GM19438 (cell line): ENCODE data around the gene MYH3.
"Not testable (repeated sequence)": the region's sequence is repeated elsewhere in the genome, so short reads cannot be mapped to it uniquely, and the experiment has no call there.

Source experiments
- ATAC-seq: cut with Tn5 transposase; IDR thresholded peaks from one replicate; pipeline ENCODE4 v1.9.1; 2021; ENCODE audit warnings: low read depth; ENCODE audit not compliant: unreplicated experiment

Gene MYH3

GRCh38 chr17:10657148-10657547 lies at the start of gene MYH3:
TSS of gene MYH3 (minus strand) at chr17:10657309. CDS start at chr17:10655064, 2,245 bp downstream.
- ATAC-seq, result no peak

GRCh38 chr17:10705727-10706126 lies 48.6 kb upstream of the MYH3 start:
- no peak for ATAC-seq

- no peak for ATAC-seq
Observed at GRCh38 chr17:10702574-10702973, 45.5 kb upstream of the MYH3 start.

- no peak for ATAC-seq
Observed at GRCh38 chr17:10699856-10700255, 42.7 kb upstream of the MYH3 start.

DNA sequence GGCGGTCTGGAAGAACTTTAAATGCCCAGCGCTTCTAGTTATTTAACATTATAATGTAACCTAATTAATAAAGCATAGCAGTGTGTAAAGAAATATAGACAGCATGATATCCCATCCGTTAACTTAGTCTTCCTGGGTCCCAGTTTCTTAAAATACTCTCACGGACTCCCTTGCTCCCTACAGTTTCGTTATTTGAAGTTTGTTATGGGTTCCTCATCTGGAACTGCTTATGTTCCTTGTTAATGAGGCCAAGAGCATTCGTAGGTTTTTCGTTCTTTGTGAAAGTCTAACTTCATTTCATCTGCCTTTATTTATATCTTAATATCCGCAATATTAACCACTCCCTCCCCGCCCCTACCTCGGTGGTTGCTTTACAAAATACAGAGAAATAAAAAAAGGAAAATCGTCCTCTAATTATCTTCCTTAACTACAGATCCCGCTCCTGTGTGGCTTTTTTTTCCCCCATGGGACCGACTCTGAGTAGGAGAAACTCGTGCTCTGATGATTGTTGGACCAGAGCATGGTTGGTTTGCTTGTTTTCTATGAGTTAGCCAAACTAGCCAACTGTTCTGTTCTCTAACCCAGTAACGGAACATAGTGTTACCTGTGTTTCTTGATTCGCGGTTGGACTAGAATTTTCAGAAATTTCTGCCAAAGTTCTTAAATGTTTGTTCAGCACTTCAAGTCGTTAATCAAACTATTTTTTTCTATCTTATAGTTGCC lies 41.1 kb upstream of the MYH3 start:
- no peak for ATAC-seq

GRCh38 chr17:10697092-10698081 lies 40.3 kb upstream of the MYH3 start, which contains the start of the genes ADPRM and SCO1:
TSS of gene ADPRM (plus strand) at chr17:10697594. CDS start at chr17:10704927, 7,333 bp downstream.
TSS of gene SCO1 (minus strand) at chr17:10697533. CDS start at chr17:10697507, 26 bp downstream.
- ATAC-seq, result peak; percentile 95

GRCh38 chr17:10695875-10696407 lies 38.8 kb upstream of the MYH3 start:
- not testable (repeated sequence) for ATAC-seq

- no peak for ATAC-seq
Observed at GRCh38 chr17:10687499-10687898, 30.4 kb upstream of the MYH3 start.

- no peak for ATAC-seq
Observed at GRCh38 chr17:10683853-10684252, 26.7 kb upstream of the MYH3 start.

- no peak for ATAC-seq
Observed at GRCh38 chr17:10681866-10682446, 24.8 kb upstream of the MYH3 start.

GRCh38 chr17:10674704-10675103 lies 17.6 kb upstream of the MYH3 start:
- ATAC-seq, result no peak

GRCh38 chr17:10673312-10673711 lies 16.2 kb upstream of the MYH3 start:
- ATAC-seq, result no peak

GRCh38 chr17:10668775-10669174 lies 11.7 kb upstream of the MYH3 start:
- no peak for ATAC-seq

- no peak for ATAC-seq
Observed at GRCh38 chr17:10666906-10667305, 9.8 kb upstream of the MYH3 start.

GRCh38 chr17:10664571-10664970 lies 7.5 kb upstream of the MYH3 start:
- ATAC-seq, result no peak

GRCh38 chr17:10663231-10663630 lies 6.1 kb upstream of the MYH3 start:
- ATAC-seq, result no peak

GRCh38 chr17:10661437-10661836 lies 4.3 kb upstream of the MYH3 start:
- no peak for ATAC-seq

DNA sequence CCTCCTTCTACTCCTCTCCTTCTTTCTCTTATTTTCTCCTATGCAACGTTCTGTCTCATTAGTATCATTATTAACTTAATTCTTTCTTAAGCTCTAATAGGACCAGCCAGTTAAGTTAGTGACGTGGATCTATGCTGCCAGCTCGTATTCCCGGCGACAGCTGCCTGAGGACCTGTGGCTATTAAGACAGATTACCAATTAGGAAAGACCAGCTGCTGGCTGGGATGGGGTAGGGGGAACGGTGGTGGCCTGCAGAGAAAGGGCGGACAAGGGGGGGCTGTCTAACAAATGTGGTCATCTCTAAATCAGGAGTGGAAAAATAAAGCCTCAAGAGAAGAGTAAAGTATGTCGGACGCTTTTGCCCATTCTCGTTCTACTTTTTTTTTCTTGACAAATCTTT lies 770 bp upstream of the MYH3 start:
- ATAC-seq, result no peak

DNA sequence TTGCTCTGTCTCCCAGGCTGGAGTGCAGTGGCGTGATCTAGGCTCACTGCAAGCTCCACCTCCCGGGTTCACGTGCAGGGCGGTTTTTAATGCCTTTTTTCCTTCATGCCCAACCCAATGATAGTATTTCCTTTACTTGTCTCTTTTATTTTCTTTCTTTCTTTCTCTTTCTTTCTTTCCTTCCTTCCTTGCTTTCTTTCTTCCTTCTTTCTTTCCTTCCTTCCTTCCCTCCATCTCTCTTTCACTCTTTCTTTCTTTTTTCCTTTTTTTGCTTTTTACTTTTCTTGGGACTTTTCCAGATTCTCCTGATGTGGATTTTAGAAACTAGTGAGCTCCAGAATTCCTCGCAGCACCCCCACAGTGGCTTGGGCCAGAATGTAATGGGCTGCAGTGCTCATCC lies 3.1 kb downstream of the MYH3 start:
- no peak for ATAC-seq

DNA sequence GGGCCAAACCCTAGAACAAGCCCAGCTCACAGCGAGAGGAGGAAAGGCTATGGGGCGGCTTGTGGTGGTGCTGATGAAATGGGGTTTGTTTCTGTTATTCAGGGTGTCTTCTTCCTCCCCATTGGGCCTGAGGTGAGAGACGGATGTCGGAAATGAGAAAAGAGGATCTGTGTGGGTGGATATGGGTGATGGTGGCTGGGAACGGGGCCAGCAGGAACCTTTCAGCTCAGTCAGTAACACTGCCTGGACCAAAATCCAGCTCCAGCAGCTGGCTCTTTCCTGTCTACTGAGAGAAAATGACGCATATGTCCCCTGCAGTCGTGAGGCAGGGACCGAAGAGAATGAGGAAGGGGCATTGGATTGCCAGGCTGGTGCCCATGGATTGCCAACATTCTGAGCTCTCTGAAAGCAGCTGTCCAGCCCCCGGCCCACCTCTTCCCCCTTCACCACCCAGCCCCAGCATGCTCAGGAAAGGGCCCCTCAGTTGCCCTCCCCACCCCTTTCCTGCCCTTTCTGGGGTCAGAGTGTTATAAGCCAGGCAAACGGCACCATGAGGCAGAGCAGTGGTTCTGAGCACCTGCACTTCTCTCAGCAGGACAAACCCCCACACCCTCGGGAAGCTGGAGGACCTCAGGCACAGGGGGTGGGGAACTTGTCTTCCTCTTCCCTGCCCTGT lies 4.0 kb downstream of the MYH3 start:
- no peak for ATAC-seq
